Measurements from ENCODE around the gene NCKAP5. TPM values are rescaled to one million over a fixed set of nuclear protein-coding genes. Genes with fewer than 3 reads are reported as not detected.

Gene NCKAP5
- total RNA-seq, 1 donor from 2014 or later = 0.87 TPM

GRCh38 chr2:132740081-132740720, 828.1 kb downstream of the NCKAP5 start:
- Mint-ChIP-seq H3K4me1 (ENCODE audit: low read depth) (no peaks in the 10 kb centered on the region), H3K27me3 (ENCODE audit: low read depth) (no peaks in the 10 kb centered on the region), H3K9me3 (ENCODE audit: low read depth) (peaks cover 11% of the 10 kb centered on the region), H3K4me3 (ENCODE audit: unreplicated experiment) (no peak overlapping the region), H3K27ac (ENCODE audit: unreplicated experiment) (no peak overlapping the region), H3K36me3 (ENCODE audit: low read depth) (no peaks in the 10 kb centered on the region)
- no peak for TF ChIP-seq CTCF (IDR thresholded peaks at IDR 0.05)
- DNase-seq (ENCODE audit: low spot score) = no peak

- no peaks in the 10 kb centered on the region for H3K27me3 Mint-ChIP-seq (ENCODE audit: low read depth)
- DNase-seq (ENCODE audit: low spot score) = no peak
- peaks cover 3% of the 10 kb centered on the region for H3K9me3 Mint-ChIP-seq (ENCODE audit: low read depth)
- no peaks in the 10 kb centered on the region for H3K4me1 Mint-ChIP-seq (ENCODE audit: low read depth)
- TF ChIP-seq CTCF (IDR thresholded peaks at IDR 0.05) = no peak
- no peaks in the 10 kb centered on the region for H3K36me3 Mint-ChIP-seq (ENCODE audit: low read depth)
- H3K27ac Mint-ChIP-seq (ENCODE audit: unreplicated experiment) = no peak overlapping the region
- no peak overlapping the region for H3K4me3 Mint-ChIP-seq (ENCODE audit: unreplicated experiment)
Measured at GRCh38 chr2:132738223-132738622, 830.0 kb downstream of the NCKAP5 start.

GRCh38 chr2:132736059-132736458, 832.2 kb downstream of the NCKAP5 start:
- Mint-ChIP-seq H3K9me3 (ENCODE audit: low read depth) (no peaks in the 10 kb centered on the region), H3K27me3 (ENCODE audit: low read depth) (no peaks in the 10 kb centered on the region), H3K4me1 (ENCODE audit: low read depth) (no peaks in the 10 kb centered on the region), H3K27ac (ENCODE audit: unreplicated experiment) (no peak overlapping the region), H3K36me3 (ENCODE audit: low read depth) (no peaks in the 10 kb centered on the region), H3K4me3 (ENCODE audit: unreplicated experiment) (no peak overlapping the region)
- TF ChIP-seq CTCF (IDR thresholded peaks at IDR 0.05) = no peak
- DNase-seq (ENCODE audit: low spot score) = no peak

GRCh38 chr2:132734961-132735360, 833.3 kb downstream of the NCKAP5 start:
- Mint-ChIP-seq H3K27me3 (ENCODE audit: low read depth) (no peaks in the 10 kb centered on the region), H3K4me1 (ENCODE audit: low read depth) (no peaks in the 10 kb centered on the region), H3K36me3 (ENCODE audit: low read depth) (no peaks in the 10 kb centered on the region), H3K27ac (ENCODE audit: unreplicated experiment) (no peak overlapping the region), H3K4me3 (ENCODE audit: unreplicated experiment) (no peak overlapping the region), H3K9me3 (ENCODE audit: low read depth) (no peaks in the 10 kb centered on the region)
- no peak for TF ChIP-seq CTCF (IDR thresholded peaks at IDR 0.05)
- no peak for DNase-seq (ENCODE audit: low spot score)

GRCh38 chr2:132733094-132733493, 835.2 kb downstream of the NCKAP5 start:
- Mint-ChIP-seq H3K4me1 (ENCODE audit: low read depth) (no peaks in the 10 kb centered on the region), H3K36me3 (ENCODE audit: low read depth) (no peaks in the 10 kb centered on the region), H3K9me3 (ENCODE audit: low read depth) (no peaks in the 10 kb centered on the region), H3K27ac (ENCODE audit: unreplicated experiment) (no peak overlapping the region), H3K27me3 (ENCODE audit: low read depth) (no peaks in the 10 kb centered on the region), H3K4me3 (ENCODE audit: unreplicated experiment) (no peak overlapping the region)
- TF ChIP-seq CTCF (IDR thresholded peaks at IDR 0.05) = no peak
- no peak for DNase-seq (ENCODE audit: low spot score)

Measured in chondrocyte (in vitro differentiated cells).